T-helper 2 cell treated with Interferon-gamma antibody and Interleukin-4, amounts not matched to agents 5 μg/mL and 100 μg/mL, for 36 hours (primary cell): ENCODE measurements around the gene GMDS.

Experiments used
- DNase-seq: peaks from one replicate; pipeline ENCODE4 v3.0.0; 2021; ENCODE audit warnings: low spot score
- H3K27ac Mint-ChIP-seq: one replicate; pipeline ENCODE4 v1.8.0; 2021; ENCODE audit warnings: mild to moderate bottlenecking, mixed read lengths
- H3K27me3 Mint-ChIP-seq: one replicate; pipeline ENCODE4 v1.8.0; 2021; ENCODE audit warnings: low read depth, mixed read lengths
- H3K36me3 Mint-ChIP-seq: one replicate; pipeline ENCODE4 v1.8.0; 2021; ENCODE audit warnings: low read depth, mixed read lengths
- H3K4me1 Mint-ChIP-seq: one replicate; pipeline ENCODE4 v1.8.0; 2021; ENCODE audit warnings: low read depth, mixed read lengths
- H3K4me3 Mint-ChIP-seq: one replicate; pipeline ENCODE4 v1.8.0; 2022; ENCODE audit warnings: mild to moderate bottlenecking, moderate library complexity, mixed read lengths
- H3K9me3 Mint-ChIP-seq: one replicate; pipeline ENCODE4 v1.8.0; 2021; ENCODE audit warnings: mixed read lengths

GMDS gene

GRCh38 chr6:1917626-1918371 is 327.6 kb downstream of the GMDS start:
- Mint-ChIP-seq H3K4me3 (no peak overlapping the region), H3K4me1 (peaks cover 13% of the 10 kb centered on the region), H3K36me3 (peaks cover 2% of the 10 kb centered on the region), H3K27ac (no peak overlapping the region), H3K9me3 (no peaks in the 10 kb centered on the region), H3K27me3 (no peaks in the 10 kb centered on the region)
- peak; percentile 59 for DNase-seq

- no peak for DNase-seq
- Mint-ChIP-seq H3K4me3 (no peak overlapping the region), H3K9me3 (no peaks in the 10 kb centered on the region), H3K36me3 (peaks cover 2% of the 10 kb centered on the region), H3K4me1 (peaks cover 13% of the 10 kb centered on the region), H3K27me3 (no peaks in the 10 kb centered on the region), H3K27ac (no peak overlapping the region)
Measured at GRCh38 chr6:1916334-1917070, 328.9 kb downstream of the GMDS start.

- DNase-seq = no peak
- H3K4me3 Mint-ChIP-seq = no peak overlapping the region
- H3K4me1 Mint-ChIP-seq = peaks cover 13% of the 10 kb centered on the region
- no peak overlapping the region for H3K27ac Mint-ChIP-seq
- H3K9me3 Mint-ChIP-seq = no peaks in the 10 kb centered on the region
- peaks cover 2% of the 10 kb centered on the region for H3K36me3 Mint-ChIP-seq
- no peaks in the 10 kb centered on the region for H3K27me3 Mint-ChIP-seq
Measured at GRCh38 chr6:1915226-1915625, 330.2 kb downstream of the GMDS start.

GRCh38 chr6:1913577-1913976 is 331.8 kb downstream of the GMDS start:
- H3K4me1 Mint-ChIP-seq = peaks cover 13% of the 10 kb centered on the region
- H3K27ac Mint-ChIP-seq = no peak overlapping the region
- H3K36me3 Mint-ChIP-seq = peaks cover 2% of the 10 kb centered on the region
- no peak overlapping the region for H3K4me3 Mint-ChIP-seq
- DNase-seq = no peak
- no peaks in the 10 kb centered on the region for H3K27me3 Mint-ChIP-seq
- no peaks in the 10 kb centered on the region for H3K9me3 Mint-ChIP-seq

GRCh38 chr6:1912731-1913130 is 332.7 kb downstream of the GMDS start:
- Mint-ChIP-seq H3K4me3 (no peak overlapping the region), H3K27ac (no peak overlapping the region), H3K4me1 (peaks cover 11% of the 10 kb centered on the region), H3K9me3 (no peaks in the 10 kb centered on the region), H3K36me3 (no peaks in the 10 kb centered on the region), H3K27me3 (no peaks in the 10 kb centered on the region)
- no peak for DNase-seq

- no peaks in the 10 kb centered on the region for H3K4me1 Mint-ChIP-seq
- H3K36me3 Mint-ChIP-seq = no peaks in the 10 kb centered on the region
- H3K27ac Mint-ChIP-seq = no peak overlapping the region
- no peaks in the 10 kb centered on the region for H3K9me3 Mint-ChIP-seq
- no peak overlapping the region for H3K4me3 Mint-ChIP-seq
- no peaks in the 10 kb centered on the region for H3K27me3 Mint-ChIP-seq
- DNase-seq = no peak
Measured at GRCh38 chr6:1911474-1911873, 333.9 kb downstream of the GMDS start.

GRCh38 chr6:1910621-1911407 is 334.6 kb downstream of the GMDS start:
- Mint-ChIP-seq H3K27me3 (no peaks in the 10 kb centered on the region), H3K9me3 (no peaks in the 10 kb centered on the region), H3K4me3 (no peak overlapping the region), H3K27ac (no peak overlapping the region), H3K36me3 (no peaks in the 10 kb centered on the region), H3K4me1 (no peaks in the 10 kb centered on the region)
- DNase-seq = no peak

- no peaks in the 10 kb centered on the region for H3K9me3 Mint-ChIP-seq
- H3K4me3 Mint-ChIP-seq = no peak overlapping the region
- H3K4me1 Mint-ChIP-seq = no peaks in the 10 kb centered on the region
- H3K36me3 Mint-ChIP-seq = no peaks in the 10 kb centered on the region
- no peak overlapping the region for H3K27ac Mint-ChIP-seq
- no peaks in the 10 kb centered on the region for H3K27me3 Mint-ChIP-seq
- no peak for DNase-seq
Measured at GRCh38 chr6:1908784-1909183, 336.6 kb downstream of the GMDS start.

- DNase-seq = no peak
- H3K4me1 Mint-ChIP-seq = no peaks in the 10 kb centered on the region
- H3K36me3 Mint-ChIP-seq = no peaks in the 10 kb centered on the region
- no peak overlapping the region for H3K27ac Mint-ChIP-seq
- no peaks in the 10 kb centered on the region for H3K27me3 Mint-ChIP-seq
- no peak overlapping the region for H3K4me3 Mint-ChIP-seq
- H3K9me3 Mint-ChIP-seq = no peaks in the 10 kb centered on the region
Measured at GRCh38 chr6:1906609-1907008, 338.8 kb downstream of the GMDS start.

- Mint-ChIP-seq H3K4me3 (no peak overlapping the region), H3K4me1 (no peaks in the 10 kb centered on the region), H3K9me3 (no peaks in the 10 kb centered on the region), H3K27ac (no peak overlapping the region), H3K36me3 (no peaks in the 10 kb centered on the region), H3K27me3 (no peaks in the 10 kb centered on the region)
- no peak for DNase-seq
Measured at GRCh38 chr6:1906014-1906413, 339.4 kb downstream of the GMDS start.

GRCh38 chr6:1904898-1905297 is 340.5 kb downstream of the GMDS start:
- Mint-ChIP-seq H3K9me3 (no peaks in the 10 kb centered on the region), H3K4me1 (no peaks in the 10 kb centered on the region)

GRCh38 chr6:1904466-1904799 is 341.0 kb downstream of the GMDS start:
- no peaks in the 10 kb centered on the region for H3K9me3 Mint-ChIP-seq
- H3K4me1 Mint-ChIP-seq = no peaks in the 10 kb centered on the region
- H3K27ac Mint-ChIP-seq = no peak overlapping the region

More at GRCh38 chr6:1904898-1905297, 340.5 kb downstream of the GMDS start:
- Mint-ChIP-seq H3K4me3 (no peak overlapping the region), H3K36me3 (no peaks in the 10 kb centered on the region), H3K27ac (no peak overlapping the region), H3K27me3 (no peaks in the 10 kb centered on the region)
- no peak for DNase-seq

GRCh38 chr6:1903780-1904465 is 341.5 kb downstream of the GMDS start:
- Mint-ChIP-seq H3K4me1 (no peaks in the 10 kb centered on the region), H3K9me3 (no peaks in the 10 kb centered on the region), H3K27ac (peak overlapping the region; percentile 2), H3K36me3 (no peaks in the 10 kb centered on the region), H3K27me3 (no peaks in the 10 kb centered on the region), H3K4me3 (no peak overlapping the region)
- DNase-seq = no peak

More at GRCh38 chr6:1904466-1904799, 341.0 kb downstream of the GMDS start:
- no peaks in the 10 kb centered on the region for H3K36me3 Mint-ChIP-seq
- DNase-seq = no peak
- no peak overlapping the region for H3K4me3 Mint-ChIP-seq
- no peaks in the 10 kb centered on the region for H3K27me3 Mint-ChIP-seq

GRCh38 chr6:1901556-1901955 is 343.8 kb downstream of the GMDS start:
- Mint-ChIP-seq H3K27ac (no peak overlapping the region), H3K9me3 (no peaks in the 10 kb centered on the region), H3K4me3 (no peak overlapping the region), H3K36me3 (no peaks in the 10 kb centered on the region), H3K27me3 (no peaks in the 10 kb centered on the region), H3K4me1 (no peaks in the 10 kb centered on the region)
- DNase-seq = no peak
